GM12878 (cell line): ENCODE measurements around the gene TMPRSS4. TPM values are rescaled to one million over a fixed set of nuclear protein-coding genes. Genes with fewer than 3 reads are reported as not detected.

ENCODE experiments used
- ATAC-seq: fragments of 200-7000 bp; cut with Tn5 transposase; 3 replicates; pipeline ENCODE4 v1.9.1; 2020; ENCODE audit warnings: mild to moderate bottlenecking, moderate library complexity
- BruUV-seq: library from RNA; stranded (reverse); fragments of 400-500 nt; replicated peaks from 2 replicates; lab custom pipeline; 2021; lab: Mats Ljungman, UMichigan
- CTCF ChIA-PET: fragments of 300-600 bp; sonication (Branson Sonifier 250); formaldehyde crosslinking; extraction: SDS; loops from one replicate; lab custom pipeline; 2021; ENCODE audit warnings: inconsistent platforms; lab: Yijun Ruan, JAX
- POLR2A ChIA-PET: fragments of 350-600 bp; formaldehyde crosslinking; extraction: SDS; loops from one replicate; lab custom pipeline; 2021; ENCODE audit warnings: inconsistent platforms; lab: Charles Lee
- RAD21 ChIA-PET: fragments of 300-600 bp; sonication (Branson Sonifier 250); formaldehyde crosslinking; loops from one replicate; lab custom pipeline; 2023; ENCODE audit warnings: antibody characterized with exemption; ENCODE audit not compliant: unreplicated experiment; lab: Charles Lee
- SMC1A ChIA-PET: fragments of 300-600 bp; sonication (Branson Sonifier 250); formaldehyde crosslinking; loops from one replicate; lab custom pipeline; 2023; ENCODE audit not compliant: unreplicated experiment, uncharacterized antibody; lab: Charles Lee
- DNase-seq: peaks from one replicate; pipeline ENCODE4 v3.0.0-alpha.2; 2011; ENCODE audit warnings: low read depth, low spot score
- FAIRE-seq: peaks from 3 replicates; lab custom pipeline; 2011; peaks lifted over from hg19 to GRCh38; lab: Jason Lieb, UNC
- H2AFZ ChIP-seq: 2 replicates; pipeline ENCODE4 v1.6.0; 2011; ENCODE audit warnings: low read depth, low read length, control low read depth; ENCODE audit not compliant: control insufficient read depth
- H3K27ac ChIP-seq: 2 replicates; pipeline ENCODE4 v1.5.1; 2011; ENCODE audit warnings: control low read depth; ENCODE audit not compliant: control insufficient read depth, insufficient read depth
- H3K27me3 ChIP-seq, 2 experiments: replicated peaks in 1 of 2; 2 replicates each; pipeline versions ENCODE4 v1.6.0 to v1.6.1; 2011; ENCODE audit warnings: low read length in 1 of 2; ENCODE audit not compliant: control insufficient read depth in 2 of 2, insufficient read depth in 2 of 2
- H3K36me3 ChIP-seq, 2 experiments: 2 replicates each; pipeline ENCODE4 v1.5.1; 2011; ENCODE audit warnings: low read length in 1 of 2; ENCODE audit not compliant: control insufficient read depth in 2 of 2, insufficient read depth in 2 of 2
- H3K4me1 ChIP-seq: 2 replicates; pipeline ENCODE4 v1.6.1; 2011; ENCODE audit warnings: mild to moderate bottlenecking, low read length, moderate library complexity, mixed read lengths; ENCODE audit not compliant: control insufficient read depth, insufficient read depth
- H3K4me2 ChIP-seq: 2 replicates; pipeline ENCODE4 v1.6.0; 2011; ENCODE audit warnings: control low read depth; ENCODE audit not compliant: control insufficient read depth, insufficient read depth
- H3K4me3 ChIP-seq: fragments of 200-600 bp; sonication (generic); 2 replicates; pipeline ENCODE4 v1.5.1; 2016
- H3K79me2 ChIP-seq: 2 replicates; pipeline ENCODE4 v1.6.0; 2011; ENCODE audit warnings: low read length; ENCODE audit not compliant: control insufficient read depth, insufficient read depth
- H3K9ac ChIP-seq: 2 replicates; pipeline ENCODE4 v1.8.0; 2011; ENCODE audit warnings: low read length, control low read depth, mixed read lengths; ENCODE audit not compliant: control insufficient read depth, insufficient read depth
- H3K9me3 ChIP-seq: replicated peaks from 3 replicates; pipeline ENCODE4 v1.5.1; 2011; ENCODE audit warnings: mild to moderate bottlenecking, low read length; ENCODE audit not compliant: control insufficient read depth, insufficient read depth
- H4K20me1 ChIP-seq: 2 replicates; pipeline ENCODE4 v1.6.0; 2011; ENCODE audit not compliant: control insufficient read depth, insufficient read depth
- ATF2 ChIP-seq: IDR thresholded peaks from 2 replicates; pipeline ENCODE4 v1.6.1; 2012; ENCODE audit warnings: low read length, inconsistent platforms
- KDM1A ChIP-seq: fragments of 200-600 bp; sonication (generic); IDR thresholded peaks from 2 replicates; pipeline ENCODE4 v1.6.1; 2016; ENCODE audit warnings: borderline replicate concordance
- RAD51 ChIP-seq: fragments of 450-650 bp; IDR thresholded peaks from 2 replicates; pipeline ENCODE4 v1.6.1; 2016; ENCODE audit warnings: moderate library complexity, mild to moderate bottlenecking, inconsistent platforms
- RFX5 ChIP-seq: IDR thresholded peaks from 2 replicates; pipeline ENCODE4 v1.6.1; 2011; ENCODE audit warnings: low read depth, low read length, improper control_type of control experiment
- USF1 ChIP-seq: IDR thresholded peaks from 2 replicates; pipeline ENCODE4 v1.6.1; 2011; ENCODE audit warnings: borderline replicate concordance, low read depth, mild to moderate bottlenecking, moderate library complexity, mixed read lengths, low read length; ENCODE audit not compliant: insufficient read depth; ENCODE audit errors: extremely low read length
- WGBS: methylation state at CpG from one replicate; pipeline ENCODE4 v1.1.6; 2016; ENCODE audit warnings: low lambda C conversion rate; ENCODE audit not compliant: insufficient replicate concordance, insufficient coverage; ENCODE audit errors: missing lambda C conversion rate; 5-methylcytosine and 5-hydroxymethylcytosine counted together
- in situ Hi-C: fragments of 300-500 bp; cut with MboI; formaldehyde crosslinking; loops from 9 replicates; pipeline ENCODE4 v1.14.3; 2018; ENCODE audit warnings: mixed read lengths
- intact Hi-C: fragments of 100-400 bp; cut with micrococcal nuclease; formaldehyde crosslinking; loops from one replicate; pipeline ENCODE4 v1.14.2; 2022; ENCODE audit not compliant: unreplicated experiment
- polyA plus RNA-seq, 11 experiments: library from polyadenylated mRNA; depleted of rRNA in 4 of 11; unstranded in 6 of 11; stranded (reverse) in 5 of 11; fragments of >200 nt; fragmentation: Nextera tagmentation in 4 of 11; fragmentation: Illumina TruSeq in 1 of 11; extraction: Ambion mirVana in 4 of 11; extraction: Trizol in 1 of 11; gene quantifications; 1 replicate in 1 of 11; 2 replicates in 10 of 11; pipeline versions ENCODE4 v1.2.1 to v1.2.3, GENCODE V29; 2011 to 2016; ENCODE audit warnings: inconsistent platforms in 2 of 11, missing spikeins in 2 of 11, low read depth in 1 of 11
- total RNA-seq, 4 experiments: library from RNA; depleted of rRNA in 3 of 4; stranded (reverse); fragments of >200 nt in 3 of 4; fragmentation: Illumina TruSeq in 1 of 4; extraction: Trizol in 1 of 4; gene quantifications; 2 replicates each; pipeline versions ENCODE4 v1.2.1 to v1.2.3, GENCODE V29; 2013 to 2021

Gene TMPRSS4
- total and polyA plus RNA-seq, 10 of the 15 experiments (the other 5 are each of a cell fraction or from before 2014, with no cell fraction given), result 0.14 to 0.26 TPM; not detected in 8

GRCh38 chr11:118042141-118042540, 34.7 kb upstream of the TMPRSS4 start:
- H2AFZ ChIP-seq, result no peak overlapping the region
- ChIA-PET SMC1A (interaction anchor here (0.6 to 2.3 kb wide), 8 partner anchors 10 to 239 kb away, joined by 3 to 16 read pairs (median 4); no protein-coding TSS in a partner anchor), RAD21 (no interaction called here), CTCF (interaction anchor here (0.6 to 2.2 kb wide), 9 partner anchors 9 to 236 kb away, joined by 3 to 9 read pairs (median 4); no protein-coding TSS in a partner anchor), POLR2A (interaction anchor here (0.6 to 1.0 kb wide), 3 partner anchors 9 to 45 kb away, joined by 3 read pairs; no protein-coding TSS in a partner anchor)
- no peak overlapping the region for H3K27ac ChIP-seq
- intact Hi-C loops, result no loop called here
- ATAC-seq, result no peak
- H3K4me3 ChIP-seq, result no peak overlapping the region
- peaks cover 13% of the 10 kb centered on the region for H3K4me1 ChIP-seq
- no peaks in the 10 kb centered on the region for H3K27me3 ChIP-seq
- H3K79me2 ChIP-seq, result no peaks in the 10 kb centered on the region
- no peaks in the 10 kb centered on the region for H3K9me3 ChIP-seq
- TF ChIP-seq RFX5 (no peak), RAD51 (no peak), KDM1A (no peak), ATF2 (no peak), USF1 (no peak)
- in situ Hi-C loops, result no loop called here
- 0% methylated on average over 1 of the region's 1 CpG for WGBS
- no peaks in the 10 kb centered on the region for H4K20me1 ChIP-seq
- H3K9ac ChIP-seq, result no peak overlapping the region
- H3K36me3 ChIP-seq, result no peaks in the 10 kb centered on the region
- no peak for FAIRE-seq
- no peak for DNase-seq
- no peak overlapping the region for H3K4me2 ChIP-seq
- no TSS peak for BruUV-seq
